WERI-Rb-1 (cell line): ENCODE results near the gene VWCE.

ENCODE experiments used
- DNase-seq: peaks from one replicate; pipeline ENCODE4 v3.0.0-alpha.2; 2020
- H3K27ac ChIP-seq: fragments of 250-450 bp; sonication (Bioruptor Pico); 2 replicates; pipeline ENCODE4 v1.5.1; 2020; ENCODE audit warnings: mild to moderate bottlenecking, moderate library complexity
- H3K27me3 ChIP-seq: fragments of 250-450 bp; sonication (Bioruptor Pico); 2 replicates; pipeline ENCODE4 v1.5.1; 2021; ENCODE audit warnings: mild to moderate bottlenecking, low read depth, moderate library complexity; ENCODE audit not compliant: insufficient read depth, severe bottlenecking
- H3K36me3 ChIP-seq: fragments of 250-450 bp; sonication (Bioruptor Pico); 2 replicates; pipeline ENCODE4 v1.5.1; 2020; ENCODE audit warnings: mild to moderate bottlenecking, moderate library complexity
- H3K4me3 ChIP-seq: 2 replicates; pipeline ENCODE4 v1.5.1; 2011; ENCODE audit warnings: low read depth, mild to moderate bottlenecking, control low read depth, low read length
- H3K9me3 ChIP-seq: fragments of 250-450 bp; sonication (Bioruptor Pico); 2 replicates; pipeline ENCODE4 v1.5.1; 2021; ENCODE audit warnings: mild to moderate bottlenecking, moderate library complexity; ENCODE audit not compliant: severe bottlenecking
- CTCF ChIP-seq: IDR thresholded peaks from 2 replicates; pipeline ENCODE4 v1.5.1; 2011; ENCODE audit warnings: low read depth, mild to moderate bottlenecking, control low read depth, inconsistent platforms, low read length

VWCE gene

GRCh38 chr11:61339490-61339878 lies 44.4 kb upstream of the VWCE start:
- Histone ChIP-seq H3K4me3 (no peak overlapping the region), H3K9me3 (no peaks in the 10 kb centered on the region), H3K36me3 (no peaks in the 10 kb centered on the region), H3K27me3 (no peaks in the 10 kb centered on the region), H3K27ac (no peak overlapping the region)
- no peak for TF ChIP-seq CTCF
- DNase-seq: no peak

GRCh38 chr11:61338783-61339489 lies 43.8 kb upstream of the VWCE start:
- no peak overlapping the region for H3K27ac ChIP-seq
- H3K27me3 ChIP-seq: no peaks in the 10 kb centered on the region
- H3K36me3 ChIP-seq: no peaks in the 10 kb centered on the region
- H3K4me3 ChIP-seq: no peak overlapping the region
- TF ChIP-seq CTCF: no peak
- no peaks in the 10 kb centered on the region for H3K9me3 ChIP-seq
- no peak for DNase-seq

GRCh38 chr11:61337706-61338470 lies 42.8 kb upstream of the VWCE start:
- DNase-seq: no peak
- Histone ChIP-seq H3K27ac (no peak overlapping the region), H3K27me3 (no peaks in the 10 kb centered on the region)

GRCh38 chr11:61336171-61336935 lies 41.2 kb upstream of the VWCE start:
- TF ChIP-seq CTCF: peak; percentile 98
- no peaks in the 10 kb centered on the region for H3K27me3 ChIP-seq
- DNase-seq: peak; percentile 84
- no peak overlapping the region for H3K4me3 ChIP-seq
- peak overlapping the region; percentile 50 for H3K27ac ChIP-seq
- peaks cover 4% of the 10 kb centered on the region for H3K36me3 ChIP-seq
- no peaks in the 10 kb centered on the region for H3K9me3 ChIP-seq

More at GRCh38 chr11:61337706-61338470, 42.8 kb upstream of the VWCE start:
- TF ChIP-seq CTCF: no peak
- no peaks in the 10 kb centered on the region for H3K9me3 ChIP-seq
- no peak overlapping the region for H3K4me3 ChIP-seq
- H3K36me3 ChIP-seq: no peaks in the 10 kb centered on the region

GRCh38 chr11:61335355-61335710 lies 40.2 kb upstream of the VWCE start:
- Histone ChIP-seq H3K4me3 (no peak overlapping the region), H3K27ac (no peak overlapping the region), H3K36me3 (peaks cover 14% of the 10 kb centered on the region), H3K9me3 (no peaks in the 10 kb centered on the region), H3K27me3 (no peaks in the 10 kb centered on the region)
- TF ChIP-seq CTCF: no peak
- no peak for DNase-seq
